Measurements from ENCODE around the gene HSD17B1.

The HSD17B1 gene

DNA sequence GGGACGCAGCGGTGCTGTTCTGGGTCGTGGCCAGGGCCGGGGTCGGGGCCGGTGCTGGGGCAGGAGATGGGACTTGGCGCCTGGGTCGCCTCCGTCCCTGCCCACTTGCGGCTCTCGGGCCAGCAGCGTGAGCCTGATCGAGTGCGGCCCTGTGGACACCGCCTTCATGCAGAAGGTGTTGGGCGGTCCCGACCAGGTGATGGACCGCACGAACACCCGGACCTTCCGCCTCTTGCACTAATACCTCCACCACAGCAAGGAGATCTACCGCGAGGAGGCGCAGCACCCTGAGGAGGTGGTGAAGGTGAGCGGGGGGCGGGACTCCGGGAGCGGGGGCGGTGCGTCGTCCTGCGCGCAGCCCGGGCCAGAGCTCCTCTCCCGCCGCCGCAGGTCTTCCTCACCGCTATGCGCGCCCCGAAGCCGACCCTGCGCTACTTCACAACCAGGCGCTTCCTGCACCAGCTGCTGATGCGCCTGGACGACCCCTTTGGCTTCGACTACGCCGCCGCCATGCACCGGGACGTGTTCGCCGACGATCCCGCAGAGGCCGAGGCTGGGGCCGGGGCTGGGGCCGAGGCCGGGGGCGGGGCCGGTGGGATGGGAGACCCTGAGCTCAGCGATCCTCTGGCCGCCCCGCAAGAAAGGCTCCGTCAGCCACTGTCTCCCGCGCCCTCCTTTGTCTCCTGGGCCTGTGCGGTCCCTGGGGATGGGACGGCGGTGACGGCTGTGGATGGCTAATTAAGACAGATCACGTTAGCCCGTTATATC lies 4.5 kb upstream of the HSD17B1 start:
- DNase-seq = peak; percentile 35 to 38

GRCh38 chr17:42548993-42549755 lies 3.5 kb upstream of the HSD17B1 start:
- DNase-seq = no peak

DNA sequence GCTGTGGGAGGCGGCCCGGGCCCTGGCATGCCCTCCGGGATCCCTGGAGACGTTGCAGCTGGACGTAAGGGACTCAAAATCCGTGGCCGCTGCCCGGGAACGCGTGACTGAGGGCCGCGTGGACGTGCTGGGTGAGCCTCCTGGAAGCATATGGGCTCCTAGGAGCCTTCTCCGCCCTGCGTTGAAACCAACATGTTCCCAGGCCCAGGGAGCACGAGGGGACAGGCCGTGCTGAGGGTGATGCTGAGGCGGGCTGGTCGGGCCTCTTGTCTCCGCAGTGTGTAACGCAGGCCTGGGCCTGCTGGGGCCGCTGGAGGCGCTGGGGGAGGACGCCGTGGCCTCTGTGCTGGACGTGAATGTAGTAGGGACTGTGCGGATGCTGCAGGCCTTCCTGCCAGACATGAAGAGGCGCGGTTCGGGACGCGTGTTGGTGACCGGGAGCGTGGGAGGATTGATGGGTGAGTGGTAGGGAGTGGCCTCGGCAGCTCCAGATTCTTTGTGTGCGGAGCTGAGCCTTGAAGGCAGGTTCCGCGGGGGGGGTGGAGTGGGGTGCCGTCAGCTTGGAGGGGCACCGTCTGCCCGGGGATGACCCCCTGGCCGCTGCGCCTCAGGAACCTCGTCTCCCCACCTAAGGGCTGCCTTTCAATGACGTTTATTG lies 567 bp downstream of the HSD17B1 start:
- DNase-seq = peak in 1 of 2 experiments; percentile 41

GRCh38 chr17:42553866-42554249 lies 1.1 kb downstream of the HSD17B1 start:
- DNase-seq = peak in 1 of 2 experiments; percentile 25

DNA sequence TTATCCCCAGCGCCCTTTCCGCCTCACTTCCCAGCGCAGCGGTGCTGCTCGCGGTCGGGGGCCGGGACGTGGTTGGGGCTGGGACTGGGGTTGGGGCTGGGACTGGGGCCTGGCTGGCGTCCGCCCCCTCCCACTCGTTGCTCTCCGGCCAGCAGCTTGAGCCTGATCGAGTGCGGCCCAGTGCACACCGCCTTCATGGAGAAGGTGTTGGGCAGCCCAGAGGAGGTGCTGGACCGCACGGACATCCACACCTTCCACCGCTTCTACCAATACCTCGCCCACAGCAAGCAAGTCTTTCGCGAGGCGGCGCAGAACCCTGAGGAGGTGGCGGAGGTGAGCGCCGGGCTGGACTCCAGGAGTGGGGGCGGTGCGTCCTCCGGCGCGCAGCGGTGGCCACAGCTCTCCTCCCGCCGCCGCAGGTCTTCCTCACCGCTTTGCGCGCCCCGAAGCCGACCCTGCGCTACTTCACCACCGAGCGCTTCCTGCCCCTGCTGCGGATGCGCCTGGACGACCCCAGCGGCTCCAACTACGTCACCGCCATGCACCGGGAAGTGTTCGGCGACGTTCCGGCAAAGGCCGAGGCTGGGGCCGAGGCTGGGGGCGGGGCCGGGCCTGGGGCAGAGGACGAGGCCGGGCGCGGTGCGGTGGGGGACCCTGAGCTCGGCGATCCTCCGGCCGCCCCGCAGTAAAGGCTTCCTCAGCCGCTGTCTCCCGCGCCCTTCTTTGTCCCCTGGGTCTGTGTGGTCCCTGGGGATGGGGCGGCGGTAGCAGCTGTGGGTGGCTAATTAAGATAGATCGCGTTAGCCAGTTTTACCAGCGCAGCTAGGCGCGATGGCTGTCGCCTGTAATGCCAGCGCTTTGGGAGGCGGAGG lies 1.8 kb downstream of the HSD17B1 start:
- peak; percentile 46 to 77 for DNase-seq

GRCh38 chr17:42555122-42555622 lies 2.4 kb downstream of the HSD17B1 start:
- no peak for DNase-seq

DNA sequence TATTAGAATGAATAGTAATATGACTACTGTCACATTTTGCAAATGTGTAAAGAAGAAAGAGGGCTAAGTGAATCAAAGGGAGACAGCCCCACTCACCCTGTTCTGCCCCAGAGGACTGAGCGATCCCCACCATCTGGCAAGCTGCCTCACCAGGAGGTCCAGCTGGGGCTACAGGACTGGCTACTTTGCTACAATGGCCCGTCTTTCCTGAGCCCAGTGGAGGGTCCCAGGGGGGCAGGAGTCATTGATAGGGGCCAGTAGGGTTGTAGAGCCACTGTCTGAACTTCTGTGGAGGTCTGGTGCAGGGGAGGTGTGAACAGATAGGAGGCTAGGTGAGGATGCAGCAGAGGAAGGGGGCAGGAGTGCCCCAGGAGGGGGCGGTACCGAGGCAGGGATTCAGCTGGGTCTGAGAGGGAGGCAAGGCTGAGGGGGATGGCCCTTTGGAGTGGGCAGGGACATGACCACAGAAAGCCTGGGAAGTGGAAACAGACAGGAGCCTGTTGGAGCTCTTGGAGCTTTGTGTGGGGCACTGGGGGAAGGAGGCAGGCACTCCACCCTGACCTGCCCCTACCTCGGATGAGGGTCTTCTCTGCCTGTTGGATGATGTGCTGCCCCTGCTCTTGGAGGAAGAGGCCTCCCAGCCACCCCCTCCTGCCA lies 3.4 kb downstream of the HSD17B1 start:
- peak in 1 of 2 experiments; percentile 20 for DNase-seq

DNA sequence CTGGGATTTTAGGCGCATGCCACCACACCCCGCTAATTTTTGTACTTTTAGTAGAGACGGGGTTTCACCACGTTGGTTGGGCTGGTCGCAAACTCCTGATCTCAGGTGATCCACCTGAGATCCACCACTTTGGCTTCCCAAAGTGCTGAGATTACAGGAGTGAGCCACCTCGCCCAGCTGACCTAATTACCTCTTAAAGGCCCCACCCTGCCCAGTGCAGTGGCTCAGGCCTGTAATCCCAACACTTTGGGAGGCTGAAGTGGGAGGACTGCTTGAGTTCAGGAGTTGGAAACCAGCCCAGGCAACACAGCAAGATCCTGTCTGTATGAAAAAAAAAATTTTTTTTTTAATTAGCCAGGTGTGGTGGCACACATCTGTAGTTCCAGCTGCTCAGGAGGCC lies 6.4 kb downstream of the HSD17B1 start:
- DNase-seq = no peak

DNA sequence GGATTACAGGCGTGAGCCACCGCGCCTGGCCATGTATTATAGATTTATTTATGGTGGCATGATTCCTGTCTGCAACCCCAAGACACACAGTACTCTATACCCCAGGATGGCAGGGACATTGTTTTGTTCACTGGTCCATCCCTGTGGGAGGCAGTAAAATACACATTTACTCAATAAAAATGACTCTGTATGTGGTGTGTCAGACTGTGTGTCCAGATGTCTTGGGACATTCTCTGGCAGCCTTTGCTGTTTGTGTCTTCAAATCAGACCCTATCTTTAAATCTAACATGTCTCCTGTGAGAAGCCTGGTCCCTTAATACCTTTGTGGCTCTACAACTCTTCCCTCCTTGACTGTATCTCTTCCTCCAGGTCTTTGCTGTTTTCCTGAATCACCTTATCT lies 7.5 kb downstream of the HSD17B1 start:
- no peak for DNase-seq

DNA sequence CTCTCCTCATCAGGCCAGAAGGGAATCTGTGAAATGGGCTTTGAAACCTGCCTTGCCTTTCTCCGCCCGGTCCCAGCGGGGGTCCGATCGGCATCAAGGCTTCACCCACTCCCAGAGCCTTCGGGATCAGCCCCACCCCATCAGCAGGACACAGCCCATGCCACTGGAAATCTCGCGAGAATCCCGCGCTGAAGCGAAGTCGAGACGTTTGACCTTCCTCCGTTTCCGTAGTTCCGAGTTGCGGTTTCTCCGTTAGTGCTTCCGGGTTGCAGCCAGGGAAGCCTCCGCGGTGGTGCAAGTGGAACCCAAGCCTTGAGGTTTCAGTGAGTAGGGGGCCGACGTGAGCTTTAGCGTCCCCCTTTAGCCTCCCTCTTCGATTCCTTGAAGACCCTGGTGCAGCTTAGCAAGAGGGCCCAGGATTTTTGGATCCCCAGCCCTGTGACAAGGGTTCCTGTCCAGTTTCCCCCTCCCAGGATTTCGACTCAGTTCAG lies 9.2 kb downstream of the HSD17B1 start, which contains the start of gene COASY:
Gene COASY, plus strand, starts transcription at position 252 of the 491 bp plus-strand sequence. CDS start 475 bp downstream, outside the sequence.
- peak; percentile 90 to 94 for DNase-seq

DNA sequence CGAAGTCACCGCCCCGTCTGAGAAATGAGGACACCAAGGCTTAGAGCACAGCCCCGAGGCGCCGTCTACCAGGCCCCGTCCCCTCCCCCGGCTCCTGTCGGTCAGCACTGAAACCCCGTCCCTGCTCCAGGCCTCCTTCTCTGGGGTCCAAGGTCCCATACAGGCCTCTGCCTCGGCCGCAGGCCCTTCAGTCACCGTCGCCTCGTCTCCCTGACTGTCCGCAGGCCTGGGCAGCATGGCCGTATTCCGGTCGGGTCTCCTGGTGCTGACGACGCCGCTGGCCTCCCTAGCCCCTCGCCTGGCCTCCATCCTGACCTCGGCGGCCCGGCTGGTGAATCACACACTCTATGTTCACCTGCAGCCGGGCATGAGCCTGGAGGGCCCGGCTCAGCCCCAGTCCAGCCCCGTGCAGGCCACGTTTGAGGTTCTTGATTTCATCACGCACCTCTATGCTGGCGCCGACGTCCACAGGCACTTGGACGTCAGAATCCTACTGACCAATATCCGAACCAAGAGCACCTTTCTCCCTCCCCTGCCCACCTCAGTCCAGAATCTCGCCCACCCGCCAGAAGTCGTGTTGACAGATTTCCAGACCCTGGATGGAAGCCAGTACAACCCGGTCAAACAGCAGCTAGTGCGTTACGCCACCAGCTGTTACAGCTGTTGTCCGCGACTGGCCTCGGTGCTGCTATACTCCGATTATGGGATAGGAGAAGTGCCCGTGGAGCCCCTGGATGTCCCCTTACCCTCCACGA lies 9.8 kb downstream of the HSD17B1 start:
- no peak for DNase-seq

GRCh38 chr17:42563143-42563509 lies 10.4 kb downstream of the HSD17B1 start:
- no peak for DNase-seq

- DNase-seq = no peak
Observed at GRCh38 chr17:42563543-42563942, 10.8 kb downstream of the HSD17B1 start.

DNA sequence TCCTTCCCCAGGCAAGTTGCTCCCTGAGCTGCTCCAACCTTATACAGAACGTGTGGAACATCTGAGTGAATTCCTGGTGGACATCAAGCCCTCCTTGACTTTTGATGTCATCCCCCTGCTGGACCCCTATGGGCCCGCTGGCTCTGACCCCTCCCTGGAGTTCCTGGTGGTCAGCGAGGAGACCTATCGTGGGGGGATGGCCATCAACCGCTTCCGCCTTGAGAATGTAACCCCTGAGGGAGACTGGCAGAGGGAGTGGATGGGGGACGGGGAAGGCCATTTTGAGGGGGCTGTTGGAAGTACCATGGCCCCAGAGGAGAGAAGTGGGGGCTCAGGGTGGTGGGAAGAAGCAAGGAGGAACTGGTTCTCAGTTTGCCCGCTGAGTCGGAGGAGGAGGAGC lies 11.2 kb downstream of the HSD17B1 start:
- no peak for DNase-seq

DNA sequence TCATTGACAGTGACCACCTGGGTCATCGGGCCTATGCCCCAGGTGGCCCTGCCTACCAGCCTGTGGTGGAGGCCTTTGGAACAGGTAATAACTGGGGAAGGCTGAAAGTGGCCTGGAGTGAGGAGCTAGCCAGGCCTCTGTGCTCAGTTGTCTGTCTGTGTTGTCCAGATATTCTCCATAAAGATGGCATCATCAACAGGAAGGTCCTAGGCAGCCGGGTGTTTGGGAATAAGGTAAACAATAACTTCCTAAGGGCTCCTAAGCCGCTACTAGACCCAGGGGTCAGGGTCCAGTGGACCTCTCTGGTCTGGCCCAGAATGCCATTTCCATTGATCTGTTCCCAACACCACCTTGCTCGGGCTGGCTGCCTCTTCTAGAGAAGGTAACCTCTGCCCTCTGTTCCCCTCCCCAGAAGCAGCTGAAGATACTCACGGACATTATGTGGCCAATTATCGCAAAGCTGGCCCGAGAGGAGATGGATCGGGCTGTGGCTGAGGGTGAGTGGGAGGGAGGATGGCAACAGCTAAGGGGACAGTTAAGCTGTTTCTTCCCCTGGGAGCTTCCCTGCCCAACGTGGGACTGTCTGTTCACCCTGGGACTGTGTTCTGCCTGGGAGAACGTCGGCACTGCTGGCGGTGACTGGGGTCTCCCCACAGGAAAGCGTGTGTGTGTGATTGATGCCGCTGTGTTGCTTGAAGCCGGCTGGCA lies 12.2 kb downstream of the HSD17B1 start:
- DNase-seq = no peak

GRCh38 chr17:42565523-42566214 lies 12.9 kb downstream of the HSD17B1 start:
- no peak for DNase-seq

GRCh38 chr17:42566215-42566882 lies 13.6 kb downstream of the HSD17B1 start:
- DNase-seq = no peak

DNA sequence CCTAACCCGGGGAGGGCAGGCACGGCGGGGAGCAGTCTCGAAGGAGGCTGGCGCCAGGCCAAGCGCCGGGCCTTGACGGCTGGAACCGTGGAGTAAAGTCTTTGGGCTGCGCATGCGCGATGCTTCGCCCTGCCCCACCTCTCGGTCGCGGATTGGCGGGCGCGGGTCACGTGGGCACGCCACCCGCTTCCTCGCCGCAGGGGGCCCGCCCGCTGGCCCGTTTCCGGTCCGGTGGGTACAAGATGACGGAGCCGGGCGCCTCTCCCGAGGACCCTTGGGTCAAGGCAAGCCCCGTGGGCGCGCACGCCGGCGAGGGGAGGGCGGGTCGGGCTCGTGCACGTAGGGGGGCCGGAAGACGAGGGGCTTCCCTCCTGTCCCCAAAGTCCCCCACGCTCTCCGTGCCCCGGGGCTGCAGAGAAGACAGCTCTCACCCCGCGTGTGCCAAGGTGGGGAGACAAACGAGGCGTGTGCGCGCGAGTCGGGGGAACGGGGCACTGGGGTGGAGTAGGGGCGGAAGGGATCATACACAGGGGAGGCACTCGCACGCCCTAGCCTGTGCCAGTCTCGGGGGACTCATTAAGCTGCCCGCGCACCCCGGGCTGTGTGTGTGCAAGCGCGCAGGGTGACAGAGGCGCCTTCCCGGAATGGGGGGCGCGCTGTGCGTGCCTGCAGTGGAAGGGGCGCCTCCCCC lies 14.3 kb downstream of the HSD17B1 start, which contains the start of gene MLX:
Gene MLX, plus strand, starts transcription at position 218 of the 691 bp plus-strand sequence. Its CDS starts 25 bp downstream, at position 243.
- DNase-seq = peak; percentile 63 to 84
